ENCODE measurements around the gene ASB18.

- no peak for TF ChIP-seq CTCF (IDR thresholded peaks at IDR 0.05)
- TF ChIP-seq POLR2A (IDR thresholded peaks at IDR 0.05) = no peak
These were observed 41.9 kb upstream of the ASB18 start for GRCh38 chr2:236305964-236306605.

Measured in tibial nerve (tissue), 3 donors.